Stimulated activated CD8-positive, alpha-beta memory T cell treated with anti-CD3 and anti-CD28 coated beads, Interleukin-4, amount 100 ng/mL, for 1 hour (primary cell): ENCODE results near the gene TDP2.

Experiments used
- DNase-seq, 2 donors: peaks; one replicate each; pipeline ENCODE4 v3.0.0-alpha.2; 2020; ENCODE audit warnings: low read depth in 2 of 2, low spot score in 1 of 2

Gene TDP2

DNA sequence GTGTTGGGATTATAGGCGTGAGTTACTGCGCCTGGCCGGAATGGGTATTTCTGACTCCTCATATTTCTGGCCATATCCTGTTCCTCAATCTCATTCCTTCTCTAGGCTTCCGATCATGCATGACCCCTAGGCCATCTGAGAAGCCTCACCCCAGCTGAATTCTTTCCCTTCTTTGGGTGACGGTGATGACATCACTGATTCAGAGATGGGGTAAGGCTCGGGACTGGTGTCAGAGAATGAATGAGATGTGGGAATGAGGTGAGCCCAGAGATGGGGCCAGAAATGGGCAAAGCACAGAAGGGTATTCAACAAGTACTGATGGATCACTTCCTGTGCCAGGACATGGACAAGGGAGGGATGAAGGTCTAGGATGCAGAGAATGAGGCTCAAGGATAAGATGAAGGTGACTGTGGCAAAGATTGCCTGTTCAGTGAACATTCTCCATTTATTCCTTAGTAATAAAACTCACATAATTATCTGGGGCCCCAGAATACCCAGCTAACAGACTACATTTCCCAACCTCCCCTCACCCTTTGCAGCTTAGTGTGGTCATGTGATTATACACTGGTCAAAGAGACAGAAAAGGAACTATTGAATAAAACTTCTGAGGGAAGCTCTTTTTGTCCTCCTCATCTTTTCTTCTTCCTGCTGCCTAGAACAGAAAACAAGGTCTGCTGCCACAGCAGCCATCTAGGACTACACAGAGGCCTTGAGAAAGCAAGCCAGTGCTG is 60.3 kb downstream of the TDP2 start:
- no peak for DNase-seq

DNA sequence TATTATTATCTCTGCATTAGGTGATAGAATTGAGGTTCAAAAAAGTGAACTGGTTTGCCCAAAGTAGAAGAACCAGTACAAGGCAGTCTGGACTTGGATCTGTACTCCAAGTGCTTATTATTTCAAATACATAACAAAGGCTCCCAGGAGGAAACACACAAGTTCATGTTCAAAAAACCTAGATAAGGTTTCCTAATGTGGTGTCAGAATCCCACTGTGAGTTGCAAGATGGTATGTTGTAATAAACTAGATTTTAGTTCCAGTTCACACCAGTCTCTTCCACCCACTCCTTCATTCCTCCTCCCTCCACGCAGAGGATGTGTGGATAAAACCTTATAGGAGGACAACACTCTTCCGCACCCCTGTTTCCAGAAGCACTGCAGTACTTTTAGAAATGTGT is 63.5 kb downstream of the TDP2 start:
- DNase-seq: no peak

DNA sequence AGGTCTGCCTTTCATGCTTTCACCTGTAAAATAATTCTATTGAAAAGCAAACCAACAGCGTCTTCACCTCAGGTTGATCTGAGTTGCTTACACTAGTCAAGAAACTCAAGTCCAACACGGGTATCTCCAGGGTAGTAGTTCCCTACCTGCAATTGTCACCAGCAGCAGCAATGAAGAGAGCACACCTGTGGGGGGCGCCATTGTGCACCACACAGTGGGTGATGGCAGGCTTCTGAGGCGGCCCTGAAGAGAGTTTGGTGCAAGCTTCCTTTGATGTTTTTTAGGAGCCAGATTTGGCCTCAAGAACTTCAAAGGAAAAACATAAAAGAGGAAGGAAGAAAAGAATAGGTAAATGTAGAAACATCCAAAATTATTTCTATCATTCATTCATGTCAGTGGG is 65.8 kb downstream of the TDP2 start:
- DNase-seq: no peak
